Calu3 (cell line): Measurements from ENCODE around the gene SH3BP4. TPM values are rescaled to one million over a fixed set of nuclear protein-coding genes. Genes with fewer than 3 reads are reported as not detected.

Source experiments
- BruUV-seq: library from RNA; stranded (reverse); fragments of 400-500 nt; replicated peaks from 2 replicates; lab custom pipeline; 2021; lab: Mats Ljungman, UMichigan
- CTCF ChIA-PET: fragments of 300-600 bp; sonication (Branson Sonifier 250); formaldehyde crosslinking; loops from one replicate; lab custom pipeline; 2022; ENCODE audit warnings: antibody characterized with exemption; lab: Charles Lee
- DNase-seq: peaks from one replicate; pipeline ENCODE4 v3.0.0; 2022
- H3K27ac Mint-ChIP-seq: one replicate; pipeline ENCODE4 v1.8.0; 2022; ENCODE audit warnings: mixed read lengths; ENCODE audit not compliant: unreplicated experiment
- H3K27me3 Mint-ChIP-seq: one replicate; pipeline ENCODE4 v1.8.0; 2022; ENCODE audit warnings: mixed read lengths; ENCODE audit not compliant: unreplicated experiment
- H3K36me3 Mint-ChIP-seq: one replicate; pipeline ENCODE4 v1.8.0; 2022; ENCODE audit warnings: mild to moderate bottlenecking, moderate library complexity, mixed read lengths; ENCODE audit not compliant: insufficient read depth, unreplicated experiment
- H3K4me1 Mint-ChIP-seq: one replicate; pipeline ENCODE4 v1.8.0; 2022; ENCODE audit warnings: mild to moderate bottlenecking, low read depth, mixed read lengths; ENCODE audit not compliant: unreplicated experiment
- H3K4me3 Mint-ChIP-seq: one replicate; pipeline ENCODE4 v1.8.0; 2022; ENCODE audit warnings: mild to moderate bottlenecking, low read depth, moderate library complexity, mixed read lengths; ENCODE audit not compliant: unreplicated experiment
- H3K9me3 Mint-ChIP-seq: one replicate; pipeline ENCODE4 v1.8.0; 2022; ENCODE audit warnings: low read depth, mixed read lengths; ENCODE audit not compliant: unreplicated experiment
- intact Hi-C: fragments of 100-400 bp; cut with micrococcal nuclease; formaldehyde crosslinking; loops from one replicate; pipeline ENCODE4 v1.10.0; 2022; ENCODE audit not compliant: unreplicated experiment
- total RNA-seq: library from RNA; stranded (reverse); gene quantifications from 2 replicates; pipeline ENCODE4 v1.2.3, GENCODE V29; 2022
- TF ChIP-seq, protein P1 (sequence below): fragments of 200-600 bp; IDR thresholded peaks from one replicate; pipeline ENCODE4 v1.8.0; 2022; ENCODE audit warnings: antibody characterized with exemption; ENCODE audit not compliant: unreplicated experiment

SH3BP4 gene
- total RNA-seq, 1 experiment from 2014 or later, result 36.9 TPM

DNA sequence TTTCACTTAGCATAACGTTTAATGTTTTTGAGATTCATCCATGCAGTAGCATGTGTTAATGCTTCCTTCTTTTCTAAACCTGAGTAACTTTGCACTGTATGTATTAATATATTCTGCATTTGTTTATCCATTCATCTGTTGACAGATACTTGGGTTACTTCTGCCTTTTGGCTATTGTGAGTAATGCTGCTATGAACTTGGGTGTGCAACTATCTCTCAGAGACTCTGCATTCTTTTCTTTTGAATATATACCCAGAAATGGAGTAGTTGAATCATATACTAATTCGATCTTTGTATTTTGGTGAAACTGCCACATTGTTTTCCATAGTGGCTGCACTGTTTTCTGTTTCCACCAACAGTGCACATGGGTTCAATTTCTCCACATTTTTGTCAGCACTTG, 128.3 kb downstream of the SH3BP4 start:
- TF ChIP-seq, protein P1, sequence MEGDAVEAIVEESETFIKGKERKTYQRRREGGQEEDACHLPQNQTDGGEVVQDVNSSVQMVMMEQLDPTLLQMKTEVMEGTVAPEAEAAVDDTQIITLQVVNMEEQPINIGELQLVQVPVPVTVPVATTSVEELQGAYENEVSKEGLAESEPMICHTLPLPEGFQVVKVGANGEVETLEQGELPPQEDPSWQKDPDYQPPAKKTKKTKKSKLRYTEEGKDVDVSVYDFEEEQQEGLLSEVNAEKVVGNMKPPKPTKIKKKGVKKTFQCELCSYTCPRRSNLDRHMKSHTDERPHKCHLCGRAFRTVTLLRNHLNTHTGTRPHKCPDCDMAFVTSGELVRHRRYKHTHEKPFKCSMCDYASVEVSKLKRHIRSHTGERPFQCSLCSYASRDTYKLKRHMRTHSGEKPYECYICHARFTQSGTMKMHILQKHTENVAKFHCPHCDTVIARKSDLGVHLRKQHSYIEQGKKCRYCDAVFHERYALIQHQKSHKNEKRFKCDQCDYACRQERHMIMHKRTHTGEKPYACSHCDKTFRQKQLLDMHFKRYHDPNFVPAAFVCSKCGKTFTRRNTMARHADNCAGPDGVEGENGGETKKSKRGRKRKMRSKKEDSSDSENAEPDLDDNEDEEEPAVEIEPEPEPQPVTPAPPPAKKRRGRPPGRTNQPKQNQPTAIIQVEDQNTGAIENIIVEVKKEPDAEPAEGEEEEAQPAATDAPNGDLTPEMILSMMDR, result no peak
- H3K4me3 Mint-ChIP-seq, result no peak overlapping the region
- H3K27ac Mint-ChIP-seq, result no peak overlapping the region
- intact Hi-C loops, result no loop called here
- H3K27me3 Mint-ChIP-seq, result peaks cover 15% of the 10 kb centered on the region
- H3K4me1 Mint-ChIP-seq, result no peaks in the 10 kb centered on the region
- no TSS peak for BruUV-seq
- no peaks in the 10 kb centered on the region for H3K36me3 Mint-ChIP-seq
- no peak for DNase-seq
- CTCF ChIA-PET, result no interaction called here
- peaks cover 2% of the 10 kb centered on the region for H3K9me3 Mint-ChIP-seq

DNA sequence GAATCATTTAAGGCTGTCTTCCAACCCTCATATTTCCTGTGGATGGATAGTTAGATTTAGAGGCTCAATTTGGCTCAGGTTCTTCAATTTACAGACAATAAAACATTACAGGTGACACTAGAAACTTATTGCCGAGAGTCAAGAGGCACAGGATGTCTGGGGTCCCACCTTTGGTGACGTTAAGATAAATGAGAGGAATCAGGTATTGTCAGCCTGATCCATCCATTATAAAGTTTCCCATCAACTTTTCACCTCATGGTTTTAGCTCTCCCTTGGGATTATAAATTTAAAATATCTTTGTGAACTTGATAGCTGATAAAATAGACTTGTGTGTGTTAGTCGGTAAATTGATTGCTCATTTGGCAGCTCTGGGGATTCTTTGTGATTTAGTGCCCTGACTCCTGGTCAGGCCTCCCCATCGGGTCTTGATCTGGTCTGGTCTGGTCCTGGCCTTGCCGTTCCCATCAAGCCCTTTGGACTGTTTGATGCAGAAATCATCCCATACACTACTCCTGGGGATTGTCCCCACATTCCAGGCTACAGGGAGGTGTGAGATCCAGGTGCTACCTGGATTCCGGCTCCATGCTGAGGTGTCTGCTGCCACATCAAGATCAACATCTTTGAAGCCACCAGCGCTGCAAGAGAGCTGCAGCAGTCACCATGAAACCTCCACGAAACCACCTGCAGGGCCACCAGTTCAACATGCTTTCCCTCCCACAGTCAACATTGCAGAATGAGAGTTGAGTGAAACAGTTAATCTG, 130.9 kb downstream of the SH3BP4 start:
- H3K27ac Mint-ChIP-seq, result no peak overlapping the region
- DNase-seq, result no peak
- H3K9me3 Mint-ChIP-seq, result peaks cover 7% of the 10 kb centered on the region
- H3K27me3 Mint-ChIP-seq, result peaks cover 28% of the 10 kb centered on the region
- CTCF ChIA-PET, result no interaction called here
- peaks cover 8% of the 10 kb centered on the region for H3K4me1 Mint-ChIP-seq
- no peak overlapping the region for H3K4me3 Mint-ChIP-seq
- H3K36me3 Mint-ChIP-seq, result no peaks in the 10 kb centered on the region
- BruUV-seq, result no TSS peak
- TF ChIP-seq, protein P1, result no peak
- intact Hi-C loops, result no loop called here

DNA sequence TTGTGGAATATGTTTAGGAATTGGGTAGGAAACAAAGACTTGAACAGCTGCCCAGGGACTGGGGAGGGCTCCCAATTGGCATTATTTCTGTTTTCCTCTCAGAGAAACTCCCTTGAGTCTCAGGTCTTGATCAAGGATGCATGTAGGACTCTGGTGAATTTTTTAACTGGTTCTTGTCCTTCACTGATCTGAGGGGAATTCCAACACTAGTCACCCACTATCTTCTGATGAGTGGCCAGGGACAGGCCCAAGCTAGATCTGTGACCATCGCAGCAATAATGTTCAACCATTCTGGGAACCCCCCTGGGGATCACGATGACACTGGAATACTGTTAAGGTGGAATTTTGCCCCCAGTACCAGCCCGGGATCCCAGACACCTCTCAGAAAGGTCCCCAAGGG, 132.0 kb downstream of the SH3BP4 start:
- CTCF ChIA-PET, result no interaction called here
- TF ChIP-seq, protein P1, result no peak
- no peak for DNase-seq
- Mint-ChIP-seq H3K4me1 (peaks cover 18% of the 10 kb centered on the region), H3K27me3 (peaks cover 38% of the 10 kb centered on the region), H3K9me3 (peaks cover 7% of the 10 kb centered on the region), H3K27ac (no peak overlapping the region), H3K4me3 (no peak overlapping the region), H3K36me3 (no peaks in the 10 kb centered on the region)
- BruUV-seq, result no TSS peak
- intact Hi-C loops, result no loop called here

DNA sequence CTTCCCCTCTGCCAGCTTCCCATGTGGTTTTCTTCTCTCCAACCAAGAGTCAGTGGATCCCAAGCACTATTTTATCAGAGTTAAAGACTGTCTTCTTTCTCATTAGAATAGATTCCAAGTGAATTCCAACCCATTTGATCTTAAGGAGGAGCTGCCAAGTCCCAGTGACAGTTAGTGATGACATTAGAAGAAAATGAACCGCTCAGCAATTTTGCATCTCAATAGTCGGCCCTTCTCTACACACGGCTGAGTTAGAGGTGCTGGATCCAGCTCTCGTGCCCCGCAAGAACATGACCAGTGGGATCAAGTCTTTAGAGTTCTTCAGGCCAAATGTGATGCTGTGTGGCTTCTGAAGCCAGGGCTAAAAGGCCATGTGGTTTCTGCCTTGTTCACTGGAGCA, 132.6 kb downstream of the SH3BP4 start:
- Mint-ChIP-seq H3K4me3 (no peak overlapping the region), H3K27me3 (peaks cover 43% of the 10 kb centered on the region), H3K9me3 (peaks cover 7% of the 10 kb centered on the region), H3K36me3 (no peaks in the 10 kb centered on the region), H3K4me1 (peaks cover 18% of the 10 kb centered on the region), H3K27ac (no peak overlapping the region)
- intact Hi-C loops, result no loop called here
- CTCF ChIA-PET, result no interaction called here
- no peak for DNase-seq
- TF ChIP-seq, protein P1, result no peak
- BruUV-seq, result no TSS peak
